Measurements from ENCODE around the gene MAPK14. TPM values are rescaled to one million over a fixed set of nuclear protein-coding genes. Genes with fewer than 3 reads are reported as not detected.

The MAPK14 gene
- total and polyA plus RNA-seq, 4 donors = 16.9 to 82.7 (median 35.9) TPM

DNA sequence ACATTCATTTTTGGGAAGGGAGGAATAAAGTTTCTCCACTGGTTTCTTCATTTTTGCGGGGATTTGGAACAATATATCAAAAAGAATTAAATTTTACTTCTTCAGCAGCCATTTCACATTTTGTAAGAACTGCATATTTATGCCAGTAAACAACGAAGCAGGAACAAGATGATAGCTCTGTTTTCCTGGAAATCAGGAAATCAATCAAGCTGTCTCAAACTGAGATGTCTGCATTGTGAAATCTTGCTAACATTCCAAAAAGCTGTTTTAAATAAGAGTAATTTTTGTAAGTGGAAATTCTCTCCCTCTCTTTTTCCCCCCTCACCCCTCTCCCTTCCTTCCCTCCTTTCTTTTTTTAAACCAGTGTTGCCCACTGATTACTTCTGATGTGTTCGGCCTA, 122.7 kb downstream of the MAPK14 start:
- no peak for DNase-seq (ENCODE audit: low spot score)

GRCh38 chr6:36154286-36154685, 126.7 kb downstream of the MAPK14 start:
- H3K27ac ChIP-seq (ENCODE audit: low read depth in 1 of 2, low read length in 2 of 2) = no peak overlapping the region
- H3K4me3 ChIP-seq (ENCODE audit: low read depth in 1 of 3, low read length in 3 of 3) = no peak overlapping the region
- no peaks in the 10 kb centered on the region for H3K27me3 ChIP-seq (ENCODE audit: control insufficient read depth in 4 of 4, insufficient read depth in 4 of 4, low read length in 3 of 4)
- H3K4me1 ChIP-seq (ENCODE audit: control insufficient read depth in 4 of 4, insufficient read depth in 4 of 4, low read length in 3 of 4) = peaks cover 0 to 1% (median 0%) of the 10 kb centered on the region in 4 donors
- H3K9me3 ChIP-seq (ENCODE audit: control insufficient read depth in 4 of 4, low read length in 3 of 4) = no peaks in the 10 kb centered on the region
- no peak overlapping the region for H3K9ac ChIP-seq (ENCODE audit: low read depth in 1 of 2, low read length in 2 of 2)
- TF ChIP-seq FOXA1 (IDR thresholded peaks at IDR 0.05) = no peak
- no peak for TF ChIP-seq SP1 (IDR thresholded peaks at IDR 0.05)
- no peak for TF ChIP-seq MAX (IDR thresholded peaks at IDR 0.05)
- TF ChIP-seq NR2F2 (IDR thresholded peaks at IDR 0.05) = no peak
- TF ChIP-seq, protein P1, sequence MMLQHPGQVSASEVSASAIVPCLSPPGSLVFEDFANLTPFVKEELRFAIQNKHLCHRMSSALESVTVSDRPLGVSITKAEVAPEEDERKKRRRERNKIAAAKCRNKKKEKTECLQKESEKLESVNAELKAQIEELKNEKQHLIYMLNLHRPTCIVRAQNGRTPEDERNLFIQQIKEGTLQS (IDR thresholded peaks at IDR 0.05) = no peak
- TF ChIP-seq TAF1 (conservative IDR thresholded peaks at IDR 0.05) = no peak
- TF ChIP-seq, protein P2, sequence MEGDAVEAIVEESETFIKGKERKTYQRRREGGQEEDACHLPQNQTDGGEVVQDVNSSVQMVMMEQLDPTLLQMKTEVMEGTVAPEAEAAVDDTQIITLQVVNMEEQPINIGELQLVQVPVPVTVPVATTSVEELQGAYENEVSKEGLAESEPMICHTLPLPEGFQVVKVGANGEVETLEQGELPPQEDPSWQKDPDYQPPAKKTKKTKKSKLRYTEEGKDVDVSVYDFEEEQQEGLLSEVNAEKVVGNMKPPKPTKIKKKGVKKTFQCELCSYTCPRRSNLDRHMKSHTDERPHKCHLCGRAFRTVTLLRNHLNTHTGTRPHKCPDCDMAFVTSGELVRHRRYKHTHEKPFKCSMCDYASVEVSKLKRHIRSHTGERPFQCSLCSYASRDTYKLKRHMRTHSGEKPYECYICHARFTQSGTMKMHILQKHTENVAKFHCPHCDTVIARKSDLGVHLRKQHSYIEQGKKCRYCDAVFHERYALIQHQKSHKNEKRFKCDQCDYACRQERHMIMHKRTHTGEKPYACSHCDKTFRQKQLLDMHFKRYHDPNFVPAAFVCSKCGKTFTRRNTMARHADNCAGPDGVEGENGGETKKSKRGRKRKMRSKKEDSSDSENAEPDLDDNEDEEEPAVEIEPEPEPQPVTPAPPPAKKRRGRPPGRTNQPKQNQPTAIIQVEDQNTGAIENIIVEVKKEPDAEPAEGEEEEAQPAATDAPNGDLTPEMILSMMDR (IDR thresholded peaks at IDR 0.05; ENCODE audit: low read depth, low read length, missing input control) = no peak
- TF ChIP-seq HNF4A (conservative IDR thresholded peaks at IDR 0.05) = no peak
- TF ChIP-seq FOXA2 (IDR thresholded peaks at IDR 0.05) = no peak
- TF ChIP-seq, protein P3, sequence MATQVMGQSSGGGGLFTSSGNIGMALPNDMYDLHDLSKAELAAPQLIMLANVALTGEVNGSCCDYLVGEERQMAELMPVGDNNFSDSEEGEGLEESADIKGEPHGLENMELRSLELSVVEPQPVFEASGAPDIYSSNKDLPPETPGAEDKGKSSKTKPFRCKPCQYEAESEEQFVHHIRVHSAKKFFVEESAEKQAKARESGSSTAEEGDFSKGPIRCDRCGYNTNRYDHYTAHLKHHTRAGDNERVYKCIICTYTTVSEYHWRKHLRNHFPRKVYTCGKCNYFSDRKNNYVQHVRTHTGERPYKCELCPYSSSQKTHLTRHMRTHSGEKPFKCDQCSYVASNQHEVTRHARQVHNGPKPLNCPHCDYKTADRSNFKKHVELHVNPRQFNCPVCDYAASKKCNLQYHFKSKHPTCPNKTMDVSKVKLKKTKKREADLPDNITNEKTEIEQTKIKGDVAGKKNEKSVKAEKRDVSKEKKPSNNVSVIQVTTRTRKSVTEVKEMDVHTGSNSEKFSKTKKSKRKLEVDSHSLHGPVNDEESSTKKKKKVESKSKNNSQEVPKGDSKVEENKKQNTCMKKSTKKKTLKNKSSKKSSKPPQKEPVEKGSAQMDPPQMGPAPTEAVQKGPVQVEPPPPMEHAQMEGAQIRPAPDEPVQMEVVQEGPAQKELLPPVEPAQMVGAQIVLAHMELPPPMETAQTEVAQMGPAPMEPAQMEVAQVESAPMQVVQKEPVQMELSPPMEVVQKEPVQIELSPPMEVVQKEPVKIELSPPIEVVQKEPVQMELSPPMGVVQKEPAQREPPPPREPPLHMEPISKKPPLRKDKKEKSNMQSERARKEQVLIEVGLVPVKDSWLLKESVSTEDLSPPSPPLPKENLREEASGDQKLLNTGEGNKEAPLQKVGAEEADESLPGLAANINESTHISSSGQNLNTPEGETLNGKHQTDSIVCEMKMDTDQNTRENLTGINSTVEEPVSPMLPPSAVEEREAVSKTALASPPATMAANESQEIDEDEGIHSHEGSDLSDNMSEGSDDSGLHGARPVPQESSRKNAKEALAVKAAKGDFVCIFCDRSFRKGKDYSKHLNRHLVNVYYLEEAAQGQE (IDR thresholded peaks at IDR 0.05) = no peak
- TF ChIP-seq RAD21 (IDR thresholded peaks at IDR 0.05) = no peak
- no peak for TF ChIP-seq HNF4G (IDR thresholded peaks at IDR 0.05)
- no peak for TF ChIP-seq JUND (IDR thresholded peaks at IDR 0.05)
- no peak for TF ChIP-seq EGR1 (IDR thresholded peaks at IDR 0.05; ENCODE audit: low read depth in 2 of 2)
- TF ChIP-seq GABPA (IDR thresholded peaks at IDR 0.05 in 1 of 2, conservative IDR thresholded peaks at IDR 0.05 in 1 of 2) = no peak
- no peak for TF ChIP-seq YY1 (IDR thresholded peaks at IDR 0.05)
- TF ChIP-seq RXRA (IDR thresholded peaks at IDR 0.05) = no peak
- H3K36me3 ChIP-seq (ENCODE audit: control insufficient read depth in 4 of 4, insufficient read depth in 3 of 4, low read depth in 1 of 4, low read length in 3 of 4) = peaks cover 0 to 4% (median 0%) of the 10 kb centered on the region in 4 donors
- DNase-seq (ENCODE audit: low spot score) = no peak
- 94% methylated on average over 2 of the region's 2 CpGs for WGBS

More for the DNA sequence above, 122.7 kb downstream of the MAPK14 start:
- TF ChIP-seq NR2F2 (IDR thresholded peaks at IDR 0.05) (no peak), HNF4A (conservative IDR thresholded peaks at IDR 0.05) (no peak), FOXA2 (IDR thresholded peaks at IDR 0.05) (no peak)
- TF ChIP-seq, protein P2 (IDR thresholded peaks at IDR 0.05; ENCODE audit: low read depth, low read length, missing input control) = no peak
- Histone ChIP-seq H3K27me3 (ENCODE audit: control insufficient read depth in 4 of 4, insufficient read depth in 4 of 4, low read length in 3 of 4) (no peaks in the 10 kb centered on the region), H3K9me3 (ENCODE audit: control insufficient read depth in 4 of 4, low read length in 3 of 4) (peaks cover 0 to 2% (median 0%) of the 10 kb centered on the region in 4 donors), H3K9ac (ENCODE audit: low read depth in 1 of 2, low read length in 2 of 2) (no peak overlapping the region), H3K4me1 (ENCODE audit: control insufficient read depth in 4 of 4, insufficient read depth in 4 of 4, low read length in 3 of 4) (peaks cover 0 to 1% (median 0%) of the 10 kb centered on the region in 4 donors), H3K27ac (ENCODE audit: low read depth in 1 of 2, low read length in 2 of 2) (no peak overlapping the region), H3K36me3 (ENCODE audit: control insufficient read depth in 4 of 4, insufficient read depth in 3 of 4, low read depth in 1 of 4, low read length in 3 of 4) (no peaks in the 10 kb centered on the region), H3K4me3 (ENCODE audit: low read depth in 1 of 3, low read length in 3 of 3) (no peak overlapping the region)
- 60% methylated on average over 3 of the region's 3 CpGs for WGBS
